HG02943 (cell line): ENCODE results near the gene HIPK2.

ENCODE experiments used
- ATAC-seq: cut with Tn5 transposase; IDR thresholded peaks from one replicate; pipeline ENCODE4 v1.9.1; 2021; ENCODE audit warnings: mild to moderate bottlenecking, low read depth, moderate library complexity; ENCODE audit not compliant: unreplicated experiment

The HIPK2 gene

DNA sequence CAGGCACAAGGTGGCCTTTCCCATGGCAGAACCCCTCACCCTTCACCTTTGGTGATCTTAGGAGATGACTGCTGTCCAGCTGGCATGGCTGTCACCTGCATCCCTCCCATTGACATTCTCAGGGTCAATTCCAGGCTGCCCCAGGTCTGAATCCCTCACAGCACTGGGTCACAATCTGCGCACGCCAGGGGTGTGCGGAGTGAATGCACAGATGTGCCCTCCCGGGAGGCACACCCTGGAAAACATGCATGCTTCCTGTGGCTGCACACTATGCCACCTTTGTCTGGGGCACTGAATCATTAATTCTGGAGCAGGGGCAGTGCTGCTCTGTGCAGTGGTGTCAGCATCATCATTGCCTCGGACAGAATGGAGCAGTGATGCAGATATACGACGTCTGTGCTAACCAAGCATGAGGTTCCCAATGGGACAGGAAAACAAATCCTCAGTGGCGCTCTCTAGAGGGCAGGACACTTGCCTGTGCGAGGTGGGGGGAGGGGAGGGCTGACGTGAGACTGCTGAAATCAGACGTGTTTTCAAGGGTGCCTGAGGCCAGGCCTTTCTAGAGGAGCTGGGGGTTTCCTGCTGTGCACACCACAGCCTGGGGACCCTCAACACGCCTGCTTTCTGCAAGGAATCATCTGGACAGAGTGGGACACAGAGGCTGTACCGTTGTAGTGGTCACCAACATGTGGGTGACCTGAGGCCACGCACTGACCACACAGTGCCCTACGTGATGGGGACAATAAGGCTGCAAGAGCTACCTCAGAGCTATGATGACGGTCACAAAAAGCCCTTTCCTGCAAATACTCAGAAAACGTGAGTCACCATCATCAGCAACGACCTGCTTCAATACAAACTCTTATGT is 77.9 kb downstream of the HIPK2 start:
- no peak for ATAC-seq

DNA sequence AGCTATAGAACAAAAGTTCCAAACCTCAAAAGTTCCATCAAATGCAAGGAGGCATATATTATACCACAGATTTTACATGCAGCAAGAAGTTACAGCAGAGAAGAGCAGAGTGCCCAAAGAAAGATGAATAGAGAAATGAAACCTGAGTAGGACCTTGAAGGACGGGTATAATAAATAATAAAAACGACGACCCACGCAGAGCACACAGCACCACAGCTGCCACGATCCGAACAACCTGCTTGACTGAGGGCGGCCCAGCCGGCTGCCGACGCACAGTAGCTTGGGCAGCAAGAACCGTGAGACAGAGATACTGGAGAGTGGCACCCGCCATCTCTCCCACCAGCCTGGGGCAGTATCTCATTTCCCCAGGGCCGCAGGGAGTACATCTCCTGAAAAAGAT is 79.0 kb downstream of the HIPK2 start:
- ATAC-seq, result no peak

DNA sequence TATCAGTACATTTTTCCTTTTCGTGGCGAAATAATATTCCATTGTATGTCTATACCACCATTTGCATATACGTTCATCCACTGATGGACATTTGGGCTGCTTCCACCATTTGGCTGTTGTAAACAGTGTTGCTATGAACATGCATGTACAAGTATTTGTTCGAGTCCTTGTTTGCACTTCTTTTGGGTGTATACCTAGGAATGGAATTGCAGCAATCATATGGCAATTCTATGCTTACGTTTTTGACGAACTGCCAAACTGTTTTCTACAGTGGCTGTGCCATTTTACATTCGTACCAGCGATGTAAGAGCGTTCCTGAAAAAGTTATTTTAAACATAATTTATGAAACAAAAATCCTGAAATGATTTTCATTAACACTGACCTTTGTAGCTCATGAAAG is 79.5 kb downstream of the HIPK2 start:
- no peak for ATAC-seq

DNA sequence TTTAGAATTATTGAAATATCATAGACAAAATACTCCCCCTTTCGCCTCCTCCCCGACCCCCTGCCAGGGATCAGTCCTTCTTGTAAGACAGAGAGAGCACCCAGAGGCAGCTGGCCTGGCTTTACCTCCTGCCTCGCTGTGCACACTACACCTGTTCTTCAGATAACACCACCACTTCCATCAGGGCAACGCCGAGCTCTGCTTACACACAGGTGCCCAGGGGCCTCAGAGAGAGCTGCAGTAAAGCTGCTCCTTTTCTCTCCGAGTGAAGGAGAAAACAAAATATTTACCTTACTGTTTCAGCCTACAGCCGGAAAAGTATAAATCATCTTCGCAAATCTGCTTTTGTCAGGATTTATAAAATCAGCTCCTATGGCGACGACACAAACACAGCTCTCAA is 80.7 kb downstream of the HIPK2 start:
- no peak for ATAC-seq

DNA sequence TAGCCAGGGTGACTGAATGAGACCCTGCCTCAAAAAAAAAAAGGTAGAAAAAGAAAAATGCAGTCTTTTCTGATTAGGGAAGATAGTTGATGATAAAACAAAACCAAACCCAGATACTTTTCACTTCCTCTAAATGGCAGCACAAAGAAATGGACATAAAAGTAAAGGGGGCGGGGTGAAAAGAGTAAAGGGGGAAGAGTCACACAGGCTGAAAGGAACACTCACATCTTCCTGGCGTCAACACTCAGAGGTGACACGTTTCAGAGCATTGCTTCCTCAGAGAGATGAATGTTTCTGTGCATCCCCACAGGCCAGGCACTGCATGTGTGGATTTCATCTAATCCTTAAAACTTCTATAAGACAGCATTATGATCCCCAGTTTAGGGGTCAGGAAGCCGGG is 81.2 kb downstream of the HIPK2 start:
- ATAC-seq, result no peak

DNA sequence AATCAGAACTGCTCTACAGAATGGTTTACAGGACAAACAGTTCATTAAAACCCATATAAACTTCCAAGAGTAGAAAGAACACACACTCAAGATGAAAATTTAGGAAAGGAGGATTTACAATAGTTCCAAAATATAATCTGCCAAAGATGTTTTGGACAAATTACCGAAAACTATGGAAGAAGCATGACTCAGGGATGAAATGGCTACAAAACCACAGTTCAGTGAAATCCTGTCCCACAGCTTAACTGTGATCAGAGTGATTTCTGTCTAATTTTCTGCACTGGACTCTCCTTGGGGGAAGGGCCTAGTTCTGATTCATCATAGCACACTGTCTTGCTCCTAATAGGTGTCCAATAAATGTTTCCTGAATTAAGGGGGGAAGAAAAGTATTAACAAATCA is 82.2 kb downstream of the HIPK2 start:
- no peak for ATAC-seq

DNA sequence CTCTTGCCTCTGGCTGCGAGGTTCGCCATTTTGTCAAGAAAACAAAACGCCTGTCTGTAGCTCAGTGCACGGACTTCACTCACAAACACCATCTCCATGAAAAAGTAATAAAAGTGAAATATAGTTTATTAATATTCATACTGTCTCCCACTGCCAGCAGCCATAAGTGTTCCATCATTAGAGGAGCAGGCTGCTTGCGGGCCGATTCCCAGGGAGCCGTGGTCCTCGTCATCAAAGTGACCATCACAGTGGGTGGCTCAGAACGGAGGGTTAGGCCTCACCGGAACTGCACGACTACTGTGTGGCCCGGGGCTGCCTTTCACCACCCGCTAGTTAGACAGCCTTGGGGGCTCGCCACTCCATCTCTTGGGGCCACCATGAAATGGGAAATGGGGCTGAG is 82.7 kb downstream of the HIPK2 start:
- no peak for ATAC-seq

DNA sequence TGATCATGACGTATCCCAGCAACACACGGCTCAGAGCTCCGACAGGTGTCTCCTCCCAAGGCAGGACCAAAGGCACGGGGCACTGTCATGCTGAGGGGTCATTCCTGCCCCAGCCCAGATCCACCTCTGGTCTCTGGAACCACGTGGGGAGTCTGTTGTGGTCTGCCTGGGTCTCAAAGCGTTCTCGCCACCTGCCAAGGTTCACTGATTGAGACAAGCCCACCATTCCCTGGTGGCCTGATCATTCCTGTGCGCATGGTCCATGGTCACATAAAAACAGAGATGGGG is 83.5 kb downstream of the HIPK2 start:
- ATAC-seq, result no peak

DNA sequence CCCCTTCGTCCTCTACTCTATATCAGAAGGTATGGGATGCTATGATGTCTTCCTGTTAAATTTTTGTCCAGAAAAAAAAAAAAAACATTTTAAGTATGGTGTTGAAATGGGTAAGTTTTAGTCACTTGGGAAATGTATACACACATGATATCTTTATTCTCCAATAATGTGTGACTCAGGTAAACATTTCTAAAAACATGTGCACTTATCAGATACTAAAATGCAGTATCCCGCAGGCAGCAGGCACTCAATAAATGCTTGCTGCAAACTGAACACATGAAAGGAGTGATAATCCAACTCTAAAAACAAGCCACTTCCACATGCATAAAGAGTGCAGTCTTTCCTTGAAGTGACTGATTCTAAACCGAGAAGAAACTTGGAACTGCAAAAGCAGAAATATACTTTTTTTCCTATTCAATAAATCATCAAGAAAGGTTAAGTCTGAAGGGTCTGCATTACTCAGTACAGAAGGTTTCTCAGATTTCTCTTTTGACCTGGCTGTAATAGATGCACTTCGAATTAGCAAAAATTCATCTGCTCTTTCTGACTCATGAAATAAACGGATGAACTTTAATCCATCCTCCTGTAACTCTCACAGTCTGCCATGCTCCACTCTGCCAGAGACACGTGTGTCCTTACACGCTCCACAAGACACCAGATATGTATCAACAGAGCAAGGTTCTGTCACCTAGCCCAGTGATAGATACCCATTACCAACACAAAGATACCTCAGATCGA is 84.0 kb downstream of the HIPK2 start:
- no peak for ATAC-seq

DNA sequence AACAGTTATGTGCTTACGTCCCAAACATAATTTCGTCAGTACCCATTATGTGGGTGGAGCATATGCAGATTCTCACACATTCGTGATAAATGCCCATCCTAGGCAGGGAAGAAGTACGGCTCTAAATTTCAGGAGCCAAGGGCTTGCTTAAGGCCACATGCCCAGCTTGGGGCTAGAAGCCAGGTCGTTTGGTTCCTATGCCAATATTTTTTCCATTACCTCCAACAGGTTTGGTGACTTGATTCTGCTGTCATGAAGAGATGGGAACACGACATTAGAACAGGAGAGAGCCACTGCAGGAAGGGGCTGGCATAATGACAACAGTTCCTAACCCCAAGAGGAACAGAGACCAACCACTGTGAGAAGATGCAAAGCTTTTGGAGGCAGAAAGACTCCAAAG is 85.1 kb downstream of the HIPK2 start:
- ATAC-seq, result no peak

DNA sequence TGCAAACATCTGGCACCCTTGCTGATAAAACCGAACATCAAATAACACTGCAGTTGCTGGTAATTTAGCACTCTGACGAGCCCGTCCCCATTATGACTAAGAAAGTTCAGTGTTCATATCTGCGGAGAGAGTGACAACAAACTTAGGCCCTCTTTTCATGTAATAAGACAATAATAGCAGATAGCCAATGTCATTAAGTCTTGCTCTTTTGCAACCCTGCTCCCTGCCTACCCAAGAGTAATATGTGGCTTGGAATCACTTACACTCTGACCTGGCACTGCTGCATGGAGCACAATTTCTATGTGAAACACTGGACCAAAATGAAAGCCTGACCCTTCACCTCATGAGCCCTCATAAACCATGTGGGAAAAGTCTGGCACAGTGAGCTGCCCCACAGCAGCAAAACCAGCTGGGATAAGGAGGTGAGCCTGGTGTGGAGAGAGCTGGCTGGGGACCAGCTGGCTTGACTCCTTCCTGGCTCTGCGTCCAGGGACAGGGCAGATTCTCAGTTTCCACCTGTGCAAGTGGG is 86.5 kb downstream of the HIPK2 start:
- ATAC-seq, result no peak

DNA sequence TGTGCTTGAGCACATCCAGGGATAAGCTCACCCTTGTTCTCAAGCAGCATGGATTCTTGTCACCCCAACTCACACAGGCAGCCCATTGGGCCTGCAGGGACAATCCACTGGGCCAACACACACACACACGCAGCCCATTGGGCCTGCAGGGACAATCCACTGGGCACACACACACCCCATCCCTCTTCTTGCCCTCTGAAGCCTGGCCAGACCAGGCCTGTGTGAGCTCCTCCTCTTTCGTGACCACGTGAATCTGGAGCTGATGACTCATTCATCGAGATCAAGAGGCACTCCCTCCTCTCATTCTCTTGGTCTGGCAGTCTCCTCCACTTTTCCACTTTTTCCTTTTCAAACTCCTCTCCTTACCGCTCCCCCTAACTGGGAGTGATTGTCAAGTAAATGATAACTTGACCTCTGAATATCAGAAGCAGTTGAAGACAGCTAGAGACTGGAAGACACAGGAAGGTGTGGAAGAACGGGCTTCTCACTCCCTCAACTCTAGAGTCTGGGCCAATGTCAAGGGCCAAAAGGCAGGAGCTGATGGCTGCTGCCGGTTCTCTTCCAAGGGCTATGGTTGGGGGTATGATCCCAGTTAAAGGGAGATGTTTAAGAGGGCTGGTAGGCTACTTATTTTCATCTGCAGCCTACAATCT is 89.7 kb downstream of the HIPK2 start:
- no peak for ATAC-seq

DNA sequence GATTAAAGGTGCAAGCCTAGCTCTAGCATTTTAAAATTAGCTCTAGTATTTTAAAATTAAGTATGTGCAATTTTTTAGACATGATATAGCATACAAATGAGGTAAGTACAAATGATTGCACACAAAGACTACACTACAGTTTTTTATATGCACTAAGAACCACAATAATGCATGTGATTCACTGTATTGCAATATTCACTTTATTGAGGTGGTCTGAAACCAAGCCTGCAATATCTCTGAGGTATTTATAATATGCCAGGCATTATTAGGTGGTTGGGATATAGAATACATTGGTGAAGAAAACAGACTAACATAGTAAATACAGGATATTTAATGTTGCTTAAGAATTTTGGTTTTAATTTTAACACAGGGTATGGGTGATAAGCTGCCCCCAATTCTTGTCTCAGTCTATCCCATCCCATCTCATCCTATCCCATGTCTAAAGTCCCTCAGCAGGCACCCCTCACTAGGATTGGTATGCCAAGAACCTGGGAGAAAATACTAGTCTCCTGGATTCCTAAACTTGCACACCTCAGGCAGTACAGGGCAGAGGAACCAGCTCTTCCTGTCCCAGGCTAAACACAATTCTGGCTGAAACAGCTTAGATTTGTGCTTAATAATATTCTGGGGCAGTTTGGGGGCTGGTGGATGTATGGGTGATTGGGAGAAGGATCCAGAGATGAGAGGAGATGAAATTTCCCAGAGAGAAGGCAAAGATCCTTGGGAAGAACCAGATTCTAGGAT is 90.4 kb downstream of the HIPK2 start:
- no peak for ATAC-seq

DNA sequence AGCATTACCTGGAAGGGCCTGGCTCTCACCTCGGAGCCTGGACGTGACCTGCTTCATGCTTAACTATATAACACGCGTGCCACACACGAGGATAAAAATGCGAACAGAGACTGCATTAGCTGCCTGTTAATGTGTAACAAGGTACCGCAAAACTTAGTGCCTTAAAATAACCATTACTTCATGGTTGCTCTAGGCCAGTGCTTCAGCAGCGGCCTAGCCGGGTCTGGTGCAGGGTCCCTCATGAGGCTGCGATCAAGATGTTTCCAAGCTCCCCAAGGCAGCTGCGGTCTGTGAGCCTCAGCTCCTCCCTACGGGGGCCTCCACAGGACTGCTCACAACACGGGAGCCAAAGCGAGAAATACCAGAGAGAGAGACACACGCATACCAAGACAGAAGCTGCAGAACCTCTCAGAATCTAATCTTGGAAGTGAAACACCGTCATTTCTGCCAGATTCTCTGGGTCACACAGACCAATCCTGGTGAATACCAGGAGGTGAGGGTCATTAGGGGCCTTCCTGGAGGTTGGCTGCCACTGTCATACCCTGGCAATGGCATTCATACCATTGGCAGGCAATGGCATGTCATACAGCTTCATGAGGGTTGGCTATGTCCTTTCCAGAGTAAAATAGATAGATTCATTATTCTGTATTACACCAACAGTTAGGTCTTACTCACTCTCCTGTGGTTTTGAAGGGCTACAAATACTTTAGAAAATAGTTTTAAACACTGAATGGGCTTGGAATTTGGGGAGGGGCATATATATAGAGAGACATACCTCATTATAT is 94.5 kb downstream of the HIPK2 start:
- no peak for ATAC-seq

DNA sequence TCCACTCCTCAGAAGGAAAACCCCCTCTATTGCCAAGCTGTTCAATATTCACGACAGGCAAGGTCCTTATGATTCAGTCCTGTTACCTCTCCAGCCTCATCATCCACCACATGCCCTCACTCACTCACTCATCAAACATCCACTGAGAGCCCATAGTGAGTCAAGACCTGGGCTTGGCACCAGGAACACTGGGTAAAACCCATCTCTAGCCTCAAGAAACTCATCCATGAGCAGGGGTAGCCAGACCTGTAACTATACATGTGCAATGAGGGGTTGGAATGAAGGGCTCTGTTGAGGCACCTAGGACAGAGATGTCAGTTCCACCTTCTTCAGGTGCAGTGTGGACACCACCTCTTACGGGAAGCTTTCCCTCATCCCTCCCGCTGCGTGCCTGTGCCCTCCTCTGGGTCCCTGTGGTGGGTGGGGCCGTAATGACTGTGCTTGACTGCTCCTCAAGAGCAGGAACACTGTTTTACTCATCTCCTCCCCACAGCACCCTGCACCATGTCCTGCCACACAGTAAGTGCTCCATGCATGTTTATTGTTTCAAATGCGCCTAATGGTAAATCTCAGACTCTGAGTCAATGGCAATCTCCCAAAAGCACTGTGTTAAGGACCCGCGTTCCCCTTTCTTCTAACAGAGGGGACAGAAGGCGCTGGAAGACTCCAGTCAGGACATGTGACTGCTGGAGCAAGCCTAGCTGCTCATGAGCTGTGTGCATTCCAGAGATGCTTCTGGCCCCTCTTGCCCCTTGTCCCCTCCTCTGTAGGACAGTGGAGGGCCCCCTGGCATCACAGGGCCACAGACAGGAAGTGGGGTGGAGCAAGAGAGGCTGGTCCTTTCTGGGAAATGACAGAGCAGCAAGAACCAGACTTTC is 95.4 kb downstream of the HIPK2 start:
- ATAC-seq, result no peak

DNA sequence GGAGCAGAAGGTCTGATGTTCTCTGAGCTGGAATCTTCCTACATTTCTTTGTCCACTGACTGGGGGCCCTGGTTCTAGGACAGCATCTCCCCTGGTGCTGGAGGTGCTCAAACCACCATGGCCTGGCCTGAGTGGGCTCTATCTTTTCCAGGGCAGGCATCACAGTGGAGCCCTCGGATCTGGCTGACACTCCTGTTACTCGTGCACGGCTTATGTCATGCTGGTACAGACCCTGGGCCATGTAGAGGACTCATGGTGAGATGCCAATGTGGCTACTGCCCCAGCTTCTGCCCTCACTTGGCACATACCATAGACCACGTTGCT is 96.0 kb downstream of the HIPK2 start:
- ATAC-seq, result no peak

DNA sequence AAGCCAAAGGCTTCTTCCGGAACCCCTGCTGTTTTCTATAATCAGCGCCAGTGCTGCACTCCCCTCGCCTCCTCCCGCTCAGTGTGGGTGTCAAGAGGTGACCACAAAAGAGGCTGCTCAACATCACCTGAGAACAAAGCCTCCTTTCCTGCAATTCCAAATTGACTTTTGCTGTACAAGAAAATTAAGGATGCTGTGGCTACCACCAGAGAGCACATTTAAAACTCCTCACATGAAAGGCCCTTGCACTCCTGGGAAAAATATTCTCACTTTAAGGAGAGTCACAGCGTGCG is 96.4 kb downstream of the HIPK2 start:
- no peak for ATAC-seq

DNA sequence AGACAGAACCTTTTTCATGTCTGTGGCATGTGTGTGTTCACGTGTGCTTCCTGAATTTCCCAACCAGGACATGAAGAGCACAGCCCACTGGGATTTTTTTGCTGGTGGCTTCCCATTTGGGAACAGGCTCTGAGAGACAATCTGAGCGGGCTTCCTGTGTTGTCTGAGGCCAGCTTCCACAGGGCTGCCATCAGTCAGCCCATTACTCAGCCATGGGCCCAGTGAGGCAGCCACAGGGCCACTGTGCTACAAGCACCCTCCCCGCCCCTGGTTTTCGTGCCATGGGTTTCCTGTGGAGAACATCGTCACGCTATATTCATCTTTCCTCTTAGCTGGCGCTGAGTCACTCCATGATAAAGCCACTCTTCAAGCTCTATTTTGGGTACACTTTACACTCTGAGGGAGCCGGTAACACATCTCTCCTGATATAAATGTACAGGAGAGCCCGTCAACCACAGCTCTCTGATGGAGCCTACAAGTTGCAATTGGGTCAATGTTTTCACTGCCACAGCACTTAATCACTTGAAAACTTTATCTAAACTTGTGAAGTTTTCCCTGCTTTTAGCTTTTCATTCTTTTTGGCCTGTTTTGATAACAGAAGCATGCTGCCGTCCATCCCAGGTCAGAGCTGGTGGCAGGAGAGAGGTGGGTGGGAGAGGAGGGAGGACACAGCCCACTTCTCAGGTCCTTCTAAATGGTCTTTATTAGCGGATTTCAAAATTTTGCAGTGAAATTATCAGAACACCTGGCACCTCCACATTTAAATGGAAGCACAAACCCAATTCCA is 96.9 kb downstream of the HIPK2 start:
- no peak for ATAC-seq
